HepG2 (cell line): ENCODE data around the gene FAM117A. TPM values are rescaled to one million over a fixed set of nuclear protein-coding genes. Genes with fewer than 3 reads are reported as not detected.

Experiments used
- DNMT3B ChIP-seq: conservative IDR thresholded peaks from 2 replicates; pipeline ENCODE4 v1.6.1; 2016; ENCODE audit warnings: missing biosample characterization, control low read depth
- DRAP1 ChIP-seq: IDR thresholded peaks from 2 replicates; pipeline ENCODE4 v1.6.1; 2016; ENCODE audit warnings: missing genetic modification reagents, missing compliant biosample characterization
- FOXP1 ChIP-seq, 2 experiments: fragments of 450-650 bp in 1 of 2; IDR thresholded peaks; 2 replicates each; pipeline ENCODE4 v1.6.1; 2017 to 2018; ENCODE audit warnings: antibody characterized with exemption in 1 of 2
- FOXP4 ChIP-seq: sonication (generic); formaldehyde crosslinking; IDR thresholded peaks from 2 replicates; pipeline ENCODE4 v1.4.0; 2020; ENCODE audit warnings: missing genetic modification reagents
- GABPB1 ChIP-seq: IDR thresholded peaks from 2 replicates; pipeline ENCODE4 v1.6.1; 2016; ENCODE audit warnings: mild to moderate bottlenecking, missing genetic modification reagents, moderate library complexity, missing compliant biosample characterization
- MAF1 ChIP-seq: sonication (generic); formaldehyde crosslinking; IDR thresholded peaks from 2 replicates; pipeline ENCODE4 v1.5.0; 2020; ENCODE audit warnings: missing genetic modification reagents, borderline replicate concordance
- MTF2 ChIP-seq: sonication (generic); formaldehyde crosslinking; IDR thresholded peaks from 2 replicates; pipeline ENCODE4 v1.5.0; 2020; ENCODE audit warnings: missing genetic modification reagents, borderline replicate concordance
- PHF20 ChIP-seq: sonication (generic); formaldehyde crosslinking; IDR thresholded peaks from 2 replicates; pipeline ENCODE4 v1.5.0; 2020; ENCODE audit warnings: mild to moderate bottlenecking, missing genetic modification reagents
- SOX6 ChIP-seq, 2 experiments: fragments of 450-650 bp in 1 of 2; sonication (generic) in 1 of 2; formaldehyde crosslinking in 1 of 2; IDR thresholded peaks; 2 replicates each; pipeline versions ENCODE4 v1.4.0 to v1.6.1; 2017 to 2020; ENCODE audit warnings: antibody characterized with exemption in 1 of 2, mild to moderate bottlenecking in 1 of 2, missing genetic modification reagents in 1 of 2
- ZGPAT ChIP-seq: IDR thresholded peaks from 2 replicates; pipeline ENCODE4 v1.6.1; 2016; ENCODE audit warnings: mild to moderate bottlenecking
- ZNF12 ChIP-seq: sonication (generic); formaldehyde crosslinking; IDR thresholded peaks from 2 replicates; pipeline ENCODE4 v1.5.0; 2020; ENCODE audit warnings: missing genetic modification reagents
- ZNF121 ChIP-seq: sonication (generic); formaldehyde crosslinking; IDR thresholded peaks from 2 replicates; pipeline ENCODE4 v1.5.0; 2020; ENCODE audit warnings: mild to moderate bottlenecking, missing genetic modification reagents
- ZNF430 ChIP-seq: sonication (generic); formaldehyde crosslinking; IDR thresholded peaks from 2 replicates; pipeline ENCODE4 v1.9.0; 2021; ENCODE audit warnings: mild to moderate bottlenecking, missing genetic modification reagents
- ZNF616 ChIP-seq: sonication (generic); formaldehyde crosslinking; IDR thresholded peaks from 2 replicates; pipeline ENCODE4 v1.5.0; 2020; ENCODE audit warnings: low read depth, mild to moderate bottlenecking, missing genetic modification reagents
- ZNF772 ChIP-seq: sonication (generic); formaldehyde crosslinking; IDR thresholded peaks from 2 replicates; pipeline ENCODE4 v1.5.0; 2020; ENCODE audit warnings: mild to moderate bottlenecking, missing genetic modification reagents
- ZNF879 ChIP-seq: sonication (generic); formaldehyde crosslinking; IDR thresholded peaks from 2 replicates; pipeline ENCODE4 v1.8.1; 2023; ENCODE audit warnings: missing genetic modification reagents
- ZSCAN9 ChIP-seq: IDR thresholded peaks from 2 replicates; pipeline ENCODE4 v1.6.1; 2016; ENCODE audit warnings: borderline replicate concordance
- polyA plus RNA-seq, 8 experiments: library from polyadenylated mRNA; depleted of rRNA in 3 of 8; stranded (reverse) in 7 of 8; unstranded in 1 of 8; fragments of >200 nt; fragmentation: Illumina TruSeq in 4 of 8; extraction: Trizol in 4 of 8; gene quantifications; 2 replicates each; pipeline versions ENCODE4 v1.2.1 to v1.2.3, GENCODE V29; 2011 to 2016; ENCODE audit warnings: low read depth in 4 of 8, missing spikeins in 1 of 8, mixed read lengths in 1 of 8; ENCODE audit not compliant: insufficient read depth in 1 of 8
- total RNA-seq, 5 experiments: library from RNA; depleted of rRNA; stranded (reverse); fragments of >200 nt; fragmentation: Illumina TruSeq; extraction: Trizol; gene quantifications; 2 replicates each; pipeline ENCODE4 v1.2.3, GENCODE V29; 2016; ENCODE audit warnings: low read depth in 1 of 5
- TF ChIP-seq, protein P1 (sequence below): sonication (generic); formaldehyde crosslinking; IDR thresholded peaks from 2 replicates; pipeline ENCODE4; 2020; ENCODE audit warnings: missing genetic modification reagents, mild to moderate bottlenecking, borderline replicate concordance
- TF ChIP-seq, protein P2 (sequence below): sonication (generic); formaldehyde crosslinking; IDR thresholded peaks from 2 replicates; pipeline ENCODE4 v1.5.1; 2020; ENCODE audit warnings: missing genetic modification reagents, mild to moderate bottlenecking, borderline replicate concordance
- TF ChIP-seq, protein P3 (sequence below), 2 experiments: fragments of 450-650 bp in 1 of 2; sonication (generic) in 1 of 2; formaldehyde crosslinking; IDR thresholded peaks; 2 replicates each; pipeline versions ENCODE4 v1.5.0 to v1.8.0; 2020 to 2022; ENCODE audit warnings: mild to moderate bottlenecking in 1 of 2, missing genetic modification reagents in 1 of 2

The FAM117A gene
- total and polyA plus RNA-seq, 2 of the 13 experiments (the other 11 are each of a cell fraction or from before 2014, with no cell fraction given): 12.1 to 19.8 TPM

DNA sequence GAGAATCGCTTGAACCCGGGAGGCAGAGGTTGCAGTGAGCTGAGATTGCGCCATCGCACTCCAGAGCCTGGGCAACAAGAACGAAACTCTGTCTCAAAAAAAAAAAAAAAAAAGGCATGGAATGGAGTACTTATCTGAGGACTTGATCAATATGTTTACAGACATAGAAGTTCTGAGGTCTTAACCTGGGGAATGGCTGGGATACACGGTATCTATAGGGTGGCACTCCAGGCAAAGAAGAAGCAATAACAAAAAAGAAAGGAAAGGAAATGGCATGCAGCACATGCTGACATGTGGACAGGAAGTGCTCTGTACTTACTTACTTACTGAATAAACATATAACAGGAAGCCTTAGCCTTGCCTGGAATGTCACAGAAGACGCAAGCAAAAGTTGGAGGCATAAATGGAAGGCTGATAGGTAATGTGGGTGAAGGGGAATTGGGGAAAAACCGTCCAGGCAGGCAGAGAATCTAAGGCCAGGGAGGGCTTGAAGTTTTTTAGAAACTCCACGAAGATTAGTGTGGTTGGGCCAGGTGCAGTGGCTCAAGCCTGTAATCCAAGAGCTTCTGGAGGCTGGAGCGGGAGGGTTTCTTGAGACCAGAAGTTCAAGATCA lies 75.9 kb downstream of the FAM117A start (continued):
- TF ChIP-seq, protein P1, sequence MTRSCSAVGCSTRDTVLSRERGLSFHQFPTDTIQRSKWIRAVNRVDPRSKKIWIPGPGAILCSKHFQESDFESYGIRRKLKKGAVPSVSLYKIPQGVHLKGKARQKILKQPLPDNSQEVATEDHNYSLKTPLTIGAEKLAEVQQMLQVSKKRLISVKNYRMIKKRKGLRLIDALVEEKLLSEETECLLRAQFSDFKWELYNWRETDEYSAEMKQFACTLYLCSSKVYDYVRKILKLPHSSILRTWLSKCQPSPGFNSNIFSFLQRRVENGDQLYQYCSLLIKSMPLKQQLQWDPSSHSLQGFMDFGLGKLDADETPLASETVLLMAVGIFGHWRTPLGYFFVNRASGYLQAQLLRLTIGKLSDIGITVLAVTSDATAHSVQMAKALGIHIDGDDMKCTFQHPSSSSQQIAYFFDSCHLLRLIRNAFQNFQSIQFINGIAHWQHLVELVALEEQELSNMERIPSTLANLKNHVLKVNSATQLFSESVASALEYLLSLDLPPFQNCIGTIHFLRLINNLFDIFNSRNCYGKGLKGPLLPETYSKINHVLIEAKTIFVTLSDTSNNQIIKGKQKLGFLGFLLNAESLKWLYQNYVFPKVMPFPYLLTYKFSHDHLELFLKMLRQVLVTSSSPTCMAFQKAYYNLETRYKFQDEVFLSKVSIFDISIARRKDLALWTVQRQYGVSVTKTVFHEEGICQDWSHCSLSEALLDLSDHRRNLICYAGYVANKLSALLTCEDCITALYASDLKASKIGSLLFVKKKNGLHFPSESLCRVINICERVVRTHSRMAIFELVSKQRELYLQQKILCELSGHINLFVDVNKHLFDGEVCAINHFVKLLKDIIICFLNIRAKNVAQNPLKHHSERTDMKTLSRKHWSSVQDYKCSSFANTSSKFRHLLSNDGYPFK (CRISPR knock-in tag): no peak
- TF ChIP-seq MTF2 (CRISPR knock-in tag) (no peak), FOXP1 (IDR thresholded peaks at IDR 0.05) (no peak), FOXP1 (CRISPR knock-in tag; IDR thresholded peaks at IDR 0.05) (no peak), ZNF879 (no peak), ZSCAN9 (CRISPR knock-in tag) (peak; percentile 52; the same call in 1 of the 2 replicates), ZGPAT (CRISPR knock-in tag) (peak; percentile 52), ZNF121 (CRISPR knock-in tag) (no peak), SOX6 (IDR thresholded peaks at IDR 0.05) (no peak), SOX6 (CRISPR knock-in tag; IDR thresholded peaks at IDR 0.05) (peak; percentile 52; the same call in 1 of the 2 replicates), GABPB1 (CRISPR knock-in tag) (peak; percentile 62), ZNF772 (CRISPR knock-in tag) (0 out of 2 replicates have a peak, but pooled peaks have one; percentile 22), DRAP1 (peak; percentile 51; the same call in 1 of the 2 replicates), ZNF12 (CRISPR knock-in tag) (peak; percentile 97), DNMT3B (CRISPR knock-in tag) (peak; percentile 86), MAF1 (no peak), PHF20 (CRISPR knock-in tag) (peak; percentile 59; the same call in 1 of the 2 replicates), ZNF616 (CRISPR knock-in tag) (peak; percentile 94), ZNF430 (CRISPR knock-in tag) (peak; percentile 24; the same call in 1 of the 2 replicates), FOXP4 (CRISPR knock-in tag) (peak; percentile 26; the same call in 1 of the 2 replicates)
- TF ChIP-seq, protein P2, sequence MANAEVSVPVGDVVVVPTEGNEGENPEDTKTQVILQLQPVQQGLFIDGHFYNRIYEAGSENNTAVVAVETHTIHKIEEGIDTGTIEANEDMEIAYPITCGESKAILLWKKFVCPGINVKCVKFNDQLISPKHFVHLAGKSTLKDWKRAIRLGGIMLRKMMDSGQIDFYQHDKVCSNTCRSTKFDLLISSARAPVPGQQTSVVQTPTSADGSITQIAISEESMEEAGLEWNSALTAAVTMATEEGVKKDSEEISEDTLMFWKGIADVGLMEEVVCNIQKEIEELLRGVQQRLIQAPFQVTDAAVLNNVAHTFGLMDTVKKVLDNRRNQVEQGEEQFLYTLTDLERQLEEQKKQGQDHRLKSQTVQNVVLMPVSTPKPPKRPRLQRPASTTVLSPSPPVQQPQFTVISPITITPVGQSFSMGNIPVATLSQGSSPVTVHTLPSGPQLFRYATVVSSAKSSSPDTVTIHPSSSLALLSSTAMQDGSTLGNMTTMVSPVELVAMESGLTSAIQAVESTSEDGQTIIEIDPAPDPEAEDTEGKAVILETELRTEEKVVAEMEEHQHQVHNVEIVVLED: peak; percentile 25; the same call in 1 of the 2 replicates
- TF ChIP-seq, protein P3, sequence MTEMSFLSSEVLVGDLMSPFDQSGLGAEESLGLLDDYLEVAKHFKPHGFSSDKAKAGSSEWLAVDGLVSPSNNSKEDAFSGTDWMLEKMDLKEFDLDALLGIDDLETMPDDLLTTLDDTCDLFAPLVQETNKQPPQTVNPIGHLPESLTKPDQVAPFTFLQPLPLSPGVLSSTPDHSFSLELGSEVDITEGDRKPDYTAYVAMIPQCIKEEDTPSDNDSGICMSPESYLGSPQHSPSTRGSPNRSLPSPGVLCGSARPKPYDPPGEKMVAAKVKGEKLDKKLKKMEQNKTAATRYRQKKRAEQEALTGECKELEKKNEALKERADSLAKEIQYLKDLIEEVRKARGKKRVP (CRISPR knock-in tag; IDR thresholded peaks at IDR 0.05): peak in 1 of 2 experiments; percentile 71; a peak in 2 of 4 replicates
